Measurements from ENCODE around the gene MOV10L1.
"Not testable (repeated sequence)": the region's sequence is repeated elsewhere in the genome, so short reads cannot be mapped to it uniquely, and the experiment has no call there.

The MOV10L1 gene

DNA sequence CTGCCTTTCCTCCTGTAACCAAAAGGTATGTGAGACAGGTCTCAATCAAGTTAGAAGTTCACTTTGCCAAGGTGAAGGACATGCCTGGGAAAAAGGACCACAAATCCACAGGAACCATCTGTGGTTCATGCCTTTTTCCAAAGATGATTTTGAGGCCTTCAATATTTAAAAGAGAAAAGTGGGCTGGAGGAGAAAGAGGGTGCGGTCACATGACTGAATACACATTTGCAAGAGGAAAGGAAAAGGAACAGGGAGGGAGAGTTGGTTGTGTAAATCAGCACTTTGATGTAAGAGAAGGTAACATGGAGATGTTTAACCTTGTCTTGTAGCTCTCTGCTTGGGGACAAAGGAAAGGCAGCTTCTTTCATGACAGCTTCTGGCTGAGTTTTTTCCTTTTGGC lies 21.2 kb downstream of the MOV10L1 start:
- DNase-seq = no peak

DNA sequence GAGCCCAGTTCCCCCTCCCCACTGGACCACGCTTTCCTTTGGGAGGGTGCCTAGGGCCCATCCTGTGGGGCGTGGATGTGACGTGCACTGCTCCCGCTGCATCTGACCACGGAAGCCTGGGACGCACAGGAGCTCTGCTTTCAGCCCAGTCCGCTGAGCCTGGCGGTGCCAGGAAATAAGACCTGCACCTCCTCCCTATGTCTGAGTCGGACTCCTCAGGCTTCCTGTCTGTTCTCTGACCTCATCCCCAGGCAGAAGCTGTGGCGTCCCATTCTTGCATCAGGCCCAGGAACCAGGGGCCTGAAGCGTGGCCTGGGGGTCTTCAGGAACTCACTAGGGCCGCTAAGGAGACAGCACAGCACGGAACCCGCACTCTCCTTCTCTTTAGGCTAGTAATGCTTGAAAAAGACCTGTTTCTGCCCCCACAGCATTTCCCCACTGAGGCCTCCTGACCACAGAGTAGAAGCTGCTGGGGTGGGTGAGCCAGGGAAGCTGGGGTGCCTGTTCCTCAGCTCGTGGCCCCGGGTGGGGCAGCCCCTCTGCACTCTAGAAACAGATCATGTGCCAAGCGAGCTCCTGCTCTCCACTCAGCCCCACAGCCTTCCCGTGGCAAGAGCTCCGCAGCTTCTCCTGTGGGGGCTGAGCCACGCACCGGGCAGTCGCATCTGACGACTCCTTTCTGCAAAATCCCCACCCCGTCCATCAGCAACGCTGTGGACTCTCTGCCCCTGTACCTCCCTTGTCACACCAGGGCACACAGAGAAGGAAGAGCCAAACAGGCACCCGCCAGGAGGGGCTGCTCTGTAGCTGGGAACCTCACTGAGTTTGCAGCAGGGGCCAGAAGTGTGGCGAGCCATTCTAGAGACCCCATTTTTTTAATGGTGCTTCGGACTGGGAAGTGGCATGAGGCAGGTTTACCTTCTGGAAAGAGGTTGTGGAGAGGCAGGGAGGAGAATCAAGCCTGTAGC lies 22.6 kb downstream of the MOV10L1 start:
- DNase-seq = no peak

DNA sequence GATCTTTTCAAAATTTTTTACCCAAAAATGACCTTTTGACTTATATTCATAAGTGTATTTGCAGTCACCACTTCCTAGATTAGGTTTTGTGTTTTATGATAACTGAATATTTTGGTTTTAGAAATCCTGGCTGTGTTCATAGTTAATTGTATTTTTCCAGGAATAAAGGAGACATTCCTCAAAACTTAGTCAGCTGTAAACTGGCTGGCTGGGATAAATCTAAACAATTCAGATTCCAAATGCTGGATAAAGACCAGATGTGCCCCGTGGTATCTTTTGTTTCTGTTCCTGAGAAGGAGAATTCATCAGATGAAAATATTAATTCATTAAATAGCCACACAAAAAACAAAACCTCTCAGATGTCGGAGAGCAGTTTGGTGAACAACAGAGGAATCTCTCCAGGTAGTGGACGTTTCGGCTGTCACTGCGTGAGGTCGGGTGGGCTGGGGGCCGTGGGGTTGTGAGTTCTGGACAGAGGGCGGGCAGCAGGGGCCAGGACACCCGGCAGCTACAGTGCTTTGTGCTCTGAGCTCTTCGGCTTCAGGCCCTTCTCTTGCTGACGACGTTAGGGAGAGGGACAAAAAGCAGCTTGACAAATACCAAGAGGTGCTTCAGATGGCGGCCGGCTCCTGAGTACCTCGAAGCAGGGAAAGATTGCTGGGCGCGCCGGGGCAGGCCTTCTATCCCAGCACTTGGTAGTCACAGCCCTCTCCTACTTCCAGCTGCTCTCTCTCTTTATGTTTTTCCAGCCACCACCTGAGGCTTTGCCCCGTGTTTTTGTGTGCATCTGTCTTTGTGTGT lies 24.6 kb downstream of the MOV10L1 start:
- DNase-seq = no peak

DNA sequence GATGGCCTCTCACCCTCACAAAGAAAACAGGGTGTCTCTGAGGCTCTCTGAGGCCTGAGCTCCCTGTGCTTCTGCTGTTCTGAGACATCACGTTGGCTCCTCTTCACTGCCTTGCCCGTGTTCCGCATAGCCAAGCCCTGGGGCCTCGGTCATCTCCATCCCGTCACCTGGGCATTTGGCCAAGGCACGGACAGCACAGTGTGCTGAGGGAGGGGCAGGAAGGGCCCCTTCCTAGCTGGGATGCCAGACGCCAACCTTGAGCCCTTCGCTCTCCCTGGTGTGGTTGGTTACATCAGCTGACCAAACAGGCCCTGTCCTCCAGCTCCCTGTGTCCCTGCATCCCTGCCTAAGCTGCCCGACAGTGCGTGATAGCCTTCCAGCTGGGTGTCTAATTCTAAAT lies 25.9 kb downstream of the MOV10L1 start:
- DNase-seq = no peak

DNA sequence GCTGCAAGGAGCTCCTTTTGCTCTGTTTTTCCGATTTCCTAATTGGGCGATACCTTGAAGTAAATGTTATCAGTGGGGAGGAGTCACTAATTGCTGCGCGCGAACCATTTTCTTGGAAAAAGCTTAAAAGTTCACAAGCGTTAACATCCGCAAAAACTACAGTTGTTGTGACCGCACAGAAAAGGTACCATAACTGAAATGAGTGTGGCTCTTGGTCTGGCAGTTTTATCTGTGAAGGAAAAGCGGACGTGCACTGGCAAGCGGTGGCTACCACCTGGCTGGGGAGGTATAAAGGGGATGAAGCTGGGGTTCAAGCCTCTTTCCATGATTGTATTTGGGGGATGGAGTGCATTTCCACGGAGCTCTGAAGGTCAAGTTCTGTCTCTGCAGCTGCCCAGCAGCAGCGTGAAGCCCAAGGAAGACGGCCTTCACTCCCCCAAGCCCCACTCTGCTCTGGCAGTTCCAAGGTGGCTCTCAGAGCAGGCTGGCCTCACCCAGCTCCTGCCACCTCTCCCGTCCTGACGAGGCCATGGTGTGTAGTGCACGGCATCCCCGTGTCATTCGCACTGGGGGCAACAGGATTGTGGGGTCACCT lies 27.5 kb downstream of the MOV10L1 start:
- no peak for DNase-seq

DNA sequence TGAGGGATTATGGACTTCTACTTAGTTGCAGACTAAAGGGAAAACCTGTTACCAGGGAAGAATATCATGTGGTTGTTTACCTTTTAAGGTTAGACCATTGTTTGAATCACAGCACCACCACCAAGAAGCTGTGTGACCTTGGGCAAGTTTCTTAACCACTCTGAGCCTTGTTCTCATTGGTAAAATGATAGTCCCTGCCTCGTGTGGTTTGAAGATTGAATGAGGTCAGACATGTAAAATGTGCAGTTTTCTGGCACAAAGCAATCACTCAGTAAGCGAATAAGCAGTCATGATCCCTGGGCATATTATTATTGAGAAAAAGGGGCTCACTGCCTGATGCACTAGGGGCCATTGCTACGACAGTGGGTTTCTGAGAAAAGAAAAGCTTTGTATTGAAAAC lies 28.3 kb downstream of the MOV10L1 start:
- DNase-seq = no peak

DNA sequence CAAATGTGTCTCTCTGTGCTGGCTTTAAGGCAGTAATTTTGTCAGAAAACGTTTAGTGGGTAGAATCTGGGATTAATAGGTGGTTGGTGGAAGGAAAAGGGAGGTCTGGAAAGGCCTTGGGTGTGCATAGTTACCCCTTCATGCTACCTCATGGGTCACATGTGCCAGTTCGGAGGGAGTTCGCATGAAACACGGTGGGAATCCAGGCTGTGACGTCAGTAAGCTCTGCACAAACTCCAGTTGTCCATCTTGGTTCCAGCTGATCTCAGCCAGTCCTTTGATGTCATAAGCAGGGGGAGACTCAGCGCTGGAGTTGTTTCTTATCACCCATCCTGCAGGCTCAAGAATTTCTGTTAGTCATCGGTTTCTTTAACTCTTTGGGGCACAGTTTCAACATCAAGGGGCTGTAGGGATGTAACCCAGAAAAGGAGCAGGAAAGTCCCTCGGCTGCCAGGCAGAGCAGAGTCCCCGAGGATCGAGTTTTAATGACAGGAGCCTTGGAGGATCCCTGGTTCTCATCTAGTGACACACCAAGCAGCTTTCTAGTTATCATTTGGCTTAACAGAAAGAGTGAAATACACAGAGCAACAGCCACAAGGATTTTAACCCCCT lies 28.9 kb downstream of the MOV10L1 start:
- no peak for DNase-seq

DNA sequence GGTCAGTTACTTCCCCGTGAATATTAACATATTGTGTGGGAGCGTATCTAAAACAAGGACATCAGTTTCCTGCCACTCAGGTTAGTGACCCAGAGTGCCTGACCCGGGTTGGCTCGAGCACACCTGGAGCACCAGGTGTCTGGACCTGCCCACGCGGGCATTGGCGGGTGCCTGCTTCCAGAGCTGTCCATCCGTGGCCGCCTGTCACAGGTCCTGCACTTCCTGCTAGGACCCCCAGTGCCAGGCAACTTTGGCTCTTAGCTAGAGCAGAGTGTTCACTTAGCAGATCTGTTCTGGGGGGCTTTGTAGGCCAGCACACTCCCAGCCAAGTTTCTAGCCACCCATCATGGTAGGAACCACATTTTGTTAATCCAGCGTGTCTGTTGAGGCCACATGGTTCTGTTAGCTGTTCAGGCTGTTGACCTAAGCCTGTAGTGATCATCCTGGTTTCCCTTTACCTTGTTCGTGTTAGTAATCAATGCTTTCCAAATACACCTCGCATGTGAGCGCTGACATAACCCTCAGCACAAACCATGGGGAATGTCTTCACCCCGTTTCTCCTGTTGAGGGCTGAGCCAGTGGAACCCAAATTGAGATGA lies 29.5 kb downstream of the MOV10L1 start:
- no peak for DNase-seq

DNA sequence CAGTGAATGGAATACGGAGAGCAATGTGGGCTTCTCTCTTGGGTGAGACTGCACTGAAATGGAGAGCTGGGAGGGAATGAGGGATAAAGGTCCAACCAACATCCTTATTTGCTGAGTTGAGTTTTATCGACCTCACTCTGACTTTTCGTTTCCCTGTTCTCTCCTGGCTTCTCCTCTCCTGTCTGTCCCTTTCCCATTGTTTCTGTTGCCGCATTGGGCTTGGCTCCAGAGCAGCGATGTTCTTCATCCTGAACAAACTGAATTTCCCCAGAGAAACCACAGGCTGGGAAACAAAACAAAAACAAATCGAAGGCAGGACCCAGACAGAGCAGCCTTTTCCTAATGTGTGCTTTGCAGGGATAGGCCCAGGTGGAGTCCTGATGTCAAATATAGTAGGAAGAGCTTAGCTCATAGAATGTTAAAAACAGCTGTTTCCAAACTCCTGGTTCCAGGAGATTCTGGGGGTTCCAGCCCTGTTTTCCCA lies 30.0 kb downstream of the MOV10L1 start:
- no peak for DNase-seq

DNA sequence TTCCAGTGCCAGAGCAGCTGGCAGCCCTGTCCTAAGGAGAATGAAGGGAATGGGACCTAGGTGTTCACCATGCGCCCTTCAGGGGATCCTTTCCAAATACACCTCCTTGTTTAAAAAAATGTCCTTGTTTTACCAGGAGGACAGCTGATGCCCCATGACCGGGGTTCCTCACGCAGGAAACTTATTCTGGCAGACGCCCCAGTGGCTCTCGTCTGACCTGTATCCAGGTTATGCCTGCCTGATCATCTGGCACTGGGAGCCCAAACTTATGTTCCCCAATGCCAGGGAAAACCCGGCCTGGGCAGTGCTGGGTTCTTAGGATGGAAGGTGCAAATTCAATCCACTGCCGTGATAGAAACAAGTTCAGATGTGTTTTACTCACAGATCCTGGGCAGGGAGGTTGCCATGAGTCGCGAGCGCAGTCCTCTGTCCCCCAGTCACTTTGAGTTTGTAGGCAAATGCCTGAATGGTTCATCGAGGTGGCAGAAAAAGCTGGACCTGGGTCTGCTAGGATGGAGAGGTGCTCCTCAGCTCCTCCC lies 31.5 kb downstream of the MOV10L1 start:
- no peak for DNase-seq

DNA sequence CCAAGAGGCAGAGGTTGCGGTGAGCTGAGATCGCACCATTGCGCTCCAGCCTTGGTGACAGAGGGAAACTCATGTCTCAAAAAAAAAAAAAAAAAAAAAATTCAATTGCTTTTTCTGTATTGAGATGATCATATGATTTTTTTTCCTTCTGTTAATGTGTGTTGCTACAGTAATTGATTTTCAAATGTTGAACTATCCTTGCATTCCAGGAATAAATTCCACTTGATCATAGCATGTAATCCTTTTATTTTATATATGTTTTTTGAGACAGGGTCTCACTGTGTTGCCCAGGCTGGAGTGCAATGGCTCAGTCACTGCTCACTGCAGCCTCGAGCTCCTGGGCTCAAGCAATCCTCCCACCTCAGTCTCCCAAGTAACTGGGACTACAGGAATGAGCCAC lies 33.3 kb downstream of the MOV10L1 start:
- DNase-seq = no peak

DNA sequence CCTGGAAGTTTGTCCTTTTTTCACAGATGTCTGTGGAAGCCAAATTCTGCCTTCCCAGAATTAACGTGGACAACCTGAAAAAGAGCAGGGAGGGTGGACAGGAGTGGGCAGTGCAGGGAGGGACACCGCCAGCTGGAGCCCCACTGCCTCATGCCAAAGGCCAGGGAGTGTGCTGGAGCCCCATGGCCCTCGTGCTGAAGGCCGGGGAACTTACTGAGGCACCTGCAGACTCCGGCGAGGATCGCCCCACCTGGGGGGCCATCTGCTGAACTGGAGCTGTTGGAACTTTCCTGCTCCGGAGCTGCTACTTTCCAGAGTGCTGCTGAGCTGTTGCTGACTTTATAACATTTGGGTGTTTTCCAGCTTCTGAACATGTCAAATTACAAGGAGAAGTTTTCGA lies 35.2 kb downstream of the MOV10L1 start:
- no peak for DNase-seq

DNA sequence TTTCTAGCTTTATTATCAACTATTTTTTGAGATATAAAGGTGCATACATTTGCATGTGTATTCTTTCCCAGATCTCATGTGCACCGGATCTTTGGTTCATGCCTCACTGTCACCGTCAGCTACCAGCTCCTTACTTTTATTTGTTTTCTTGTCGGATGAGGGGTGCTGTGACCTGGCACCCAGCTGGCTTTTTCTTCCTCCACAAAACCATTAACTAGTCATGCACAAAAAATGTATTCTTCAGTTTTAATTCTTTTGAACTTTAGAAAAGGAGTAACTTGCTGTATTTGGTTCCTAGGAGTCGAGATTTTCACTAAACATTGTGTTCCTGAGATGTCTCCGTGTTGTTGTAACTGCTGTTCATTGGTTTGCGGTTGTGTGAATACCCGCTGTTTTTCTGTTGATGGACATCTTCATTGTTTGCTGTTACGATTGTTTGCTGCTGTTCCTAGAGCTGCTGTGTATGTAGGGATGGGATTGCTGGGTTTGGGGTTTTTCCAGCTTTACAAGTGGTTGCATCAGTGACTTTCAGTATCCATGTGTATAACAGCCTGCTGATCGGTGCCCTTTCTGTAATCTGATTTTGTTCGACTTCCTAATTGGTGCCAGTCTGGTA lies 39.4 kb downstream of the MOV10L1 start:
- no peak for DNase-seq

DNA sequence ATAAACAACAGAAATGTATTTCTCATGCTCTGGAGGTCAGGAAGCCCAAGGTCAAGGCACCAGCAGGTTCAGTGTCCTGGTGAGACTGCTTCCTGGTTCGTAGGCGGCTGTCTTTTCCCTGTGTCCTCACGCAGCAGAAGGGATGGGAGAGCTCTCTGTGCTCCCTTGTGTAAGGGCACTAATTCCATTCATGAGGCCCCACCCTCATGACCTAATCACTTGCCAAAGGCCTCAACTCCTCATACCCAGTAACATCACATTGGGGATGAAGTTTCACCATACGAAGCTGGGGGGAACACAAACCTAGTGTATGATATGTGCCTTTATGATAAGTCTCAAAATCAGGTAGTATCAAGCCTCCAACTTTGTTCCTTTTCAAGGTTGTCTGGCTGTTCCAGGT lies 42.1 kb downstream of the MOV10L1 start:
- no peak for DNase-seq

DNA sequence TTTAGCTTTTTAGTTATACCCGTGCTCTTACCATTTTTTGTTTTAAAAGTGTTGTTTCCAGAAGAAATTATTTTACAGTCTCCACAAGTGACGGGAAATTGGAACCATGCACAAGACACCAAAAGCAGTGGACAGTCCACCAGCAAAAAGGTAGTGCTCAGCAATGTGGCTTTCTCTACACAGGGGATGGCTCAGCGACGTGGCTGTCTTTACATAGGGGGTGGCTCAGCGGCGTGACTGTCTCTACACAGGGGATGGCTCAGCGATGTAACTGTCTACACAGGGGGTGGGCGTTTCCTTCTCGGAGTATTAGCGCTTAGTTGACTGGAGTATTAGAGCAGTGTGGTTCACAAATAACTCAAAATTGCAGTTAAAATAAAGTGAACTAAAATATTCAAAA lies 44.7 kb downstream of the MOV10L1 start:
- DNase-seq = no peak

DNA sequence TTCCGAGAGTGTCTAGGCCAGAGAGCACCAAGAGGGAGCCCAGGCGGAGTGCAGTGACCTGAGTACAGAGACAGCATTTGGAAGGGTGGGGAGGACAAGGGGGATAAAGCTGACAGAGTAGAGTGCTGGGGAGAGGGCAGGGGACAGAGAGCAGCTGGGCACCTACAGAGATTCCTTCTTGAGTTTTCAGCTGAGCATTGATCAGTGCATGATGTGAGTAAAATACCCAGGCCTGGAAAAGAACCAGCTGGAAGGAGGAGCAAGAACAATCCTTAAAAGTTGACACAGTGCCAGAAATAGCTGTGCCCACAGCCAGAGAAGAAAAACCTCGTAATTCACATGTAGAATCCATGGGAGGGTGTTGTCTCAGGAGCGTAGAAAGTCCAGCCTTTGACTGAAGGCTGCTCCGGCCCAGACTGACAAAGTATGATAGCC lies 46.8 kb downstream of the MOV10L1 start:
- DNase-seq = no peak

DNA sequence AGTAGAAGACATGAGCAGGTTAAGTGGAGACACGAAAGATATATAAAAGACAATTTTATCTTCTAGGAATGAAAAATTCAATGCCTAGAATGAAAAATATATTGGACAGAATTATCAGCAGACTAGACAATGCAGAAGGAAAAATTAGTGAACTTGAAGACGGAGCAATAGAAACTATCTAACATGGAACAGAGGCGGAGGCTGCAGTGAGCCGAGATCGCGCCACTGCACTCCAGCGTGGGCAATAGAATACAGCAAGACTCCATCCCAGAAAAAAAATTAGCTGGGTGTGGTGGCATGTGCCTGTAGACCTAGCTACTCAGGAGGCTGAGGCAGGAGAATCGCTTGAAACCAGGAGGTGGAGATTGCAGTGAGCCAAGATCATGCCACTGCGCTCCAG lies 47.5 kb downstream of the MOV10L1 start:
- not testable (repeated sequence) for DNase-seq

DNA sequence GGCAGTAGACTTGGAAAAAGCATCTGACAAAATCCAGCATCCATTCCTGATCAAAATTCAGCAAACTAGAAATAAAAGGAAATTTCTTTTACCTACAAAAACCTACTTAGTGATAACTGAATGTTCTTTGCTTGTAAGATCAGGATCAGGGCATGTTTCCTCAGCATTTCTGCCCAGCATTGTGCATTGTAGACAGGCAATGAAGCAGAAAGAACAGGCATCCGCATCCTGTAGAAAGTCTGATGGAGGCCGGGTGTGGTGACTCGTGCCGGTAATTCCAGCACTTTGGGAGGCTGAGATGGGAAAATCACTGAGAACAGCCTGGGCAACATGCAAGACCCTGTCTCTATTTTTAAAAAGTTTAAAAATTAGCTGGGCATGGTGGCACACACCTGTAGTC lies 48.2 kb downstream of the MOV10L1 start:
- no peak for DNase-seq

DNA sequence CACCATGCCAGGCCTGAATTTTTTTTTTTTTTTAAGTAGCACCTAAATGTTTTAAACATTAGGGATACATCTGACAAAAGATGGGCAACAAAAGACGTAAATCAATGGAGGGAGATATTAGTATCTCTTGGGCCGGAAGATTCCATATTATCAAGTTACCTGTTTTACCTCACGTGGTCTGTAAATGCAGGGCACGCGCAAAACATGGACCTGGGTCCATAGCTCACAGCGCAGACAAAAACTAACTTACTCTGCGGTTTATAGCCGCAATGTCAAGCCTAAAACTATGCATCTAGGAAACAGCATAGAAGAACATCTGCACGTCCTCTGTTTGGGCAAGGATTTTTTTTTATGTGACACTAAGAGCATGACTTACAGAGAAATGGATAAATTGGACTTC lies 49.2 kb downstream of the MOV10L1 start:
- DNase-seq = no peak

DNA sequence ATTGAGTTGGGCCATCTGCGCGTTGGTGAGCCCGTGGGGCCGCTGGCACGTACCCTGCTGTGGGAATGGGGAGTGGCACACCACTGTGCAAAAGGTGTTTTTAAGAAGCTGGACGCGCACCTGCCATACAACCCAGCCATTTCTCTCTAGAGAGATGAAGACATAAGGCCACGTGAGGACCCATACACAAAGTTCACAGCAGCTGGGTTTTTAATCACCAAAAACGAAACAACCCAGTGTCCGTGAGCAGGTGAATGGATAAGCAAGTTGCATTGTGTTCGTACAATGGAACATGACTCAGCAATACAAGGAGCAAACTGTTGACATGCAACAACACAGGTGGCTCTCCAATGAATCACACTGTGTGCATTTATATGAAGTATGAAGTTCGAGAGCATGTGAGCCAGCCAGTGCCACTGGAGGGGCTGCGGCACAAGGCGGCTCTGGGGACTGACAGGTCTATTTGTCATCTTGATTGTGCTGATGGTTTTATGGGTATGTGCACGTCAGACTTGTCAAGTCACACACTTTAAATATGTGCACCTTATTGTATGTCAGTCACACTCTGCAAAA lies 50.1 kb downstream of the MOV10L1 start:
- DNase-seq = no peak

DNA sequence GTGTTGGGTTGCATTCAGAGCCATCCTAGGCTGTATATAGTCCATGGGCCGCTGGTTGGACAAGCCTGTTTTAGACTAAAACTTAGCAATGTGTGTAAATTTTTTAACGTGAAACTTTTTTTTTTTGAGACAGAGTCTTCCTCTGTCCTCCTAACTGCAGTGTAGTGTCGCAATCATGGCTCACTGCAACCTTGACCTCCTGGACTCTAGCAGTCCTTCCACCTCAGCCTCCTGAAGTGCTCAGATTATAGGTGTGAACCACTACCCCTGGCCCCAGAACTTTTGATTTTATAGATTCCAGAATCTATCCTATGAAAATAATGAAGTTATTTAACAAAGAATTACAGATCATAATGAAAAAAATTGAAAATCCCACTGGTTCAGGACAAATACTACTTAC lies 50.8 kb downstream of the MOV10L1 start:
- DNase-seq = no peak
